ENCODE results near the gene FRG2. TPM values are rescaled to one million over a fixed set of nuclear protein-coding genes. Genes with fewer than 3 reads are reported as not detected.
"Not testable (repeated sequence)": the region's sequence is repeated elsewhere in the genome, so short reads cannot be mapped to it uniquely, and the experiment has no call there.

The FRG2 gene
- polyA plus RNA-seq, 1 experiment: not detected

DNA sequence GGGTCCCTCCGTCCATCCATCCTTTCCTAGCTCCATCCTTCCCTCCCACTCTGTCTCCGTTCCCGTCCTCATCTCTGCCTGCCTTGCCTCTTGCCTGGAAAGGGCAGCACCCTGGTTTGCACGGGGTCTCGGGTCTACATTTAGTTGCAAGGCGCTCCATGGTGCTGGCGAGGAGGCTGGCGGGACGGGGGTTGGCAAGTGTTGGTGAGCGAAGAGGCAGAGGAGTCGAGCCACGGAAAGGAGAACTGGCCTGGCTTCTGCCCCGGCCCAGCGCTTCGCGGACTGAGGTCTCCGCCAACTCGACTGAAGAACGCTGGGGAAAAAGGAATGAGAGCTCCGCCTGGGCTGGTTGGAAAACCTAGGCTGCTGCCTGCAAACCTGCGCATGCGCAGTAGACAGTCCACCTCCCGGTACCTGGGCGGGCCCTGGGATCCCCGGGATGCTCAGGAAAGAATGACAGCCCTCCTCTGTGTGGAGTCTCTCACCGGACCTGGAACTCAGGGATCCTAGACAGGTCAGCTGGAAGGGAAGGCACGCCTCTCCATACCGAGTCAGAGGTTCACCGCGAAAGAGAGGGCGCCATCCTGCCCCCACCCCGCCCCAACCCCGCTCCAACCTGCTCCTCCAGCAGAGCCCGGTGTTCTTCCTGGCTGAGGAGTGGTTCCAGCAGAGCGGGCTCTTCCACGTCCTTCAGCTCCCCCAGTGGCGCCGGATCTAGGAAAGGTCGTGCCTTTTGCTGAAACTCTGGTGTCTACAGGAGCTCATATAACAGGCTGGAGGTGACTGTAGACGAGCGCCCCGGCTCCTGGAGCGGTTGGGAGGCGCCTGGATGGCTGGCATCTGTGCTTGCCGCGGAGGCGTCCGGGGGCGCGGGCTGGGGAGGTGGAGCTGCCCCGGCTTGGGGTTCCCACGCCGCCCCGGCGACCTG lies 6.0 kb downstream of the FRG2 start:
- no peak for DNase-seq (ENCODE audit: low read depth)
- TF ChIP-seq, protein P1, sequence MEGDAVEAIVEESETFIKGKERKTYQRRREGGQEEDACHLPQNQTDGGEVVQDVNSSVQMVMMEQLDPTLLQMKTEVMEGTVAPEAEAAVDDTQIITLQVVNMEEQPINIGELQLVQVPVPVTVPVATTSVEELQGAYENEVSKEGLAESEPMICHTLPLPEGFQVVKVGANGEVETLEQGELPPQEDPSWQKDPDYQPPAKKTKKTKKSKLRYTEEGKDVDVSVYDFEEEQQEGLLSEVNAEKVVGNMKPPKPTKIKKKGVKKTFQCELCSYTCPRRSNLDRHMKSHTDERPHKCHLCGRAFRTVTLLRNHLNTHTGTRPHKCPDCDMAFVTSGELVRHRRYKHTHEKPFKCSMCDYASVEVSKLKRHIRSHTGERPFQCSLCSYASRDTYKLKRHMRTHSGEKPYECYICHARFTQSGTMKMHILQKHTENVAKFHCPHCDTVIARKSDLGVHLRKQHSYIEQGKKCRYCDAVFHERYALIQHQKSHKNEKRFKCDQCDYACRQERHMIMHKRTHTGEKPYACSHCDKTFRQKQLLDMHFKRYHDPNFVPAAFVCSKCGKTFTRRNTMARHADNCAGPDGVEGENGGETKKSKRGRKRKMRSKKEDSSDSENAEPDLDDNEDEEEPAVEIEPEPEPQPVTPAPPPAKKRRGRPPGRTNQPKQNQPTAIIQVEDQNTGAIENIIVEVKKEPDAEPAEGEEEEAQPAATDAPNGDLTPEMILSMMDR (IDR thresholded peaks at IDR 0.05; ENCODE audit: insufficient read depth, low read depth, low read length): no peak
- Histone ChIP-seq H3K27me3 (ENCODE audit: control insufficient read depth, insufficient read depth, low read length) (peaks cover 41% of the 10 kb centered on the region), H3K36me3 (ENCODE audit: control insufficient read depth, insufficient read depth, low read length) (no peaks in the 10 kb centered on the region), H3K4me3 (ENCODE audit: low read depth, low read length) (no peak overlapping the region; the same call in 1 of the 2 replicates)
- ChIA-PET POLR2A (no interaction called here), CTCF (no interaction called here)

DNA sequence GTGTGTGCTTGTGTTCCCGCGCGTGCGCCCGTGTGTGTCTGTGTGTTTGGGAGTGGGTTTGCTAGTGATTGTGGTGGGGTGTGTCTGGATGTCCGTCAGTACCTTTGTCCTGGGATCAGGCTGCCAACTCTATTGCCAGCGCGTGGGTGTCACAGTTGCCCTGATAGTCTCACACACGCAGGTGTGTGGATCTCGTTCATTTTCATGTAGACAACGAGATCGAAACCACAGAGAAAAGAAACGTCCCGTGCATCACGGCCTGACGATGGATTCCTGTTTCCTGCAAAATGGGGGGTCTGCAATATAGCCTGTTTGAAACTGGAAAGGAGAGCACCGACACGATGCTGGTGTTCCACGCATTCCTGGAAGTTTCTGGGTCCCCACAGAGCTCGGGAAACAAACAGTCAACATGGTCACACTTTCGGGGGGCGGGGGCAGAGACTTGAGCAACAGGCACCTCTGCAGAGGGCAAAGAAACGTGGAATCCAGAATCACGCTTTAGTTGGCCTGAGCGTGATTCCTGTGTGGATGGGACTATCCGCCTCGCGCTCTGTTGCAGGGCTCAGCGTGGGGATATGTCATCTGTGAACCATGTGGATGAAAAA lies 7.1 kb downstream of the FRG2 start:
- H3K27me3 ChIP-seq (ENCODE audit: control insufficient read depth, insufficient read depth, low read length): peaks cover 45% of the 10 kb centered on the region
- DNase-seq (ENCODE audit: low read depth); H3K36me3 ChIP-seq (ENCODE audit: control insufficient read depth, insufficient read depth, low read length); H3K4me3 ChIP-seq (ENCODE audit: low read depth, low read length); POLR2A ChIA-PET; CTCF ChIA-PET: not testable (repeated sequence)

DNA sequence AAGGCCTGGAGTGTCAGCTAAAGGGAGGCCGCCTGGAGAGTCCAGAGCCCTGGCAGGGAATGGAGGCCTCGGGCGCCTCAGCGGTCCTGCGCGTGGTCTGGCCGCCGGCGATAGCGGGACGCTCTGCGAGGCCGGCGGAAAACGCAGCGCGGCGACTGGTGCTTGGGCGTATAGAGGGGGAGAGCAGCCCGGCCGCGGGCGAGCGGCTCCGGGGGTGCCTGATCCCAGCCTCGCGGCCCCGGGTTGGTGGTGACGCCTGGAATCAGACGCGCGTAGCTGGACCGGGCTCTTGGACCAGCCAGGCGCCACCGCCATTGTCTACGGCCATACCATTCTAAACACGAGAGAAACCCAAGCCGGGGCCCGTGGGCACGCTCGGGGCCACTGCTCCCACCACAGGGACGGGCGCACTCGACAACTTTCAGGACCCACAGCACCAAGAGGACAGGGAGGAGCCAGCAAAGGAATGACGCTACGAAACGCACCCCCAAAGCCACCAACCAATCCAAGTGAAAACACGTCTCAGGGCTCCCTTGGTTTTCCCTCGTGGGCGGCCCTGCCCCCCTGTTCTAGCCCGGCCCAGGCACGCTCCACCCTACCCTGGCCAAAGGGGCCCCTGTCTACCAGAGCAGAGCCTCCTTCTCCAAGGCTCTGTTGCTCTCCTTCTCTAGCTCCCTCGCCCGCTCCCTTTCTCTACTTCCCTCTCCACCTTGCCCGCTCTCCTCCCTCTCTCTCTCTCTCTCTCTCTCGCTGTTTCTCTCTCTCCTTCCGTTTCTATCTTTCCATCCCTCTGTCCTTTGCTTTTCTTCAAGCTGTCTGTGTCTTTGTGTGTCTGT lies 7.8 kb downstream of the FRG2 start:
- H3K4me3 ChIP-seq (ENCODE audit: low read depth, low read length): no peak overlapping the region
- H3K27me3 ChIP-seq (ENCODE audit: control insufficient read depth, insufficient read depth, low read length): peaks cover 45% of the 10 kb centered on the region
- TF ChIP-seq, protein P1 (IDR thresholded peaks at IDR 0.05; ENCODE audit: insufficient read depth, low read depth, low read length): no peak
- DNase-seq (ENCODE audit: low read depth): no peak
- H3K36me3 ChIP-seq (ENCODE audit: control insufficient read depth, insufficient read depth, low read length): no peaks in the 10 kb centered on the region
- ChIA-PET POLR2A (no interaction called here), CTCF (no interaction called here)

DNA sequence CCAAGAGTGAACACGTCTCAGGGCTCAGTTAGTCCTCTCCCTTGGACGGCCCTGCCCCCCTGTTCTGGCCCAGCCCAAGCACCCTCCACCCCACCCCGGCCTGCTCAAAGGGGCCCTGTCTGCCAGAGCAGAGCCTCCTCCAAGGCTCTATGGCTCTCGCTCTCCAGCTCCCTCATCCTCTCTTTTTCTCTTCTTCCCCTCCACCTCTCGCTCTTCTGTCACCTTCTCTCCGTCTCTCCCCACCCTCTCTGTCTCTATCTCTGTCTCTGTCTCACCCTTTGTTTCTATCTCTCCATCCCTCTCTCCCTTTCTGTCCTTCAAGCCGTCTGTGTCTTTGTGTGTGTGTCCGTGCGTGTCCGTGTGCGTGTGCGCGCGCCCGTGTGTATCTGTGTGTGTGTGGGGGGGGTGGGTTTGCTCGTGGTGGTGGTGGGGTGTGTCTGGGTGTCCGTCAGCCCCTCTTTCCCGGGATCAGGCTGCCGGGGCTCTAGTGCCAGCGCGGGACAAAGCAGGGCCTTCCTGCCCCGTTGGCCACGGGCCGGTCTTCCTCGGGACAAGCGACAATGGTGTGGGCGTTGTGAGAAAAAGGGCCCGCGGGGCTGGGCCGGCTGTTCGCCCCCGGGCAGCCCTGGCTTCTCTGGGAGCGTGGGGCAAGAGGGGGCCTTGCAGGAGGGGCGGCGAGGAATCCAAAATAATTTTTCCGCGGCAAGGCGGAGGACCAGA lies 8.7 kb downstream of the FRG2 start:
- Histone ChIP-seq H3K36me3 (ENCODE audit: control insufficient read depth, insufficient read depth, low read length) (no peaks in the 10 kb centered on the region), H3K4me3 (ENCODE audit: low read depth, low read length) (no peak overlapping the region), H3K27me3 (ENCODE audit: control insufficient read depth, insufficient read depth, low read length) (peaks cover 45% of the 10 kb centered on the region)
- no peak for DNase-seq (ENCODE audit: low read depth)
- ChIA-PET POLR2A (no interaction called here), CTCF (no interaction called here)
- TF ChIP-seq, protein P1 (IDR thresholded peaks at IDR 0.05; ENCODE audit: insufficient read depth, low read depth, low read length): no peak

DNA sequence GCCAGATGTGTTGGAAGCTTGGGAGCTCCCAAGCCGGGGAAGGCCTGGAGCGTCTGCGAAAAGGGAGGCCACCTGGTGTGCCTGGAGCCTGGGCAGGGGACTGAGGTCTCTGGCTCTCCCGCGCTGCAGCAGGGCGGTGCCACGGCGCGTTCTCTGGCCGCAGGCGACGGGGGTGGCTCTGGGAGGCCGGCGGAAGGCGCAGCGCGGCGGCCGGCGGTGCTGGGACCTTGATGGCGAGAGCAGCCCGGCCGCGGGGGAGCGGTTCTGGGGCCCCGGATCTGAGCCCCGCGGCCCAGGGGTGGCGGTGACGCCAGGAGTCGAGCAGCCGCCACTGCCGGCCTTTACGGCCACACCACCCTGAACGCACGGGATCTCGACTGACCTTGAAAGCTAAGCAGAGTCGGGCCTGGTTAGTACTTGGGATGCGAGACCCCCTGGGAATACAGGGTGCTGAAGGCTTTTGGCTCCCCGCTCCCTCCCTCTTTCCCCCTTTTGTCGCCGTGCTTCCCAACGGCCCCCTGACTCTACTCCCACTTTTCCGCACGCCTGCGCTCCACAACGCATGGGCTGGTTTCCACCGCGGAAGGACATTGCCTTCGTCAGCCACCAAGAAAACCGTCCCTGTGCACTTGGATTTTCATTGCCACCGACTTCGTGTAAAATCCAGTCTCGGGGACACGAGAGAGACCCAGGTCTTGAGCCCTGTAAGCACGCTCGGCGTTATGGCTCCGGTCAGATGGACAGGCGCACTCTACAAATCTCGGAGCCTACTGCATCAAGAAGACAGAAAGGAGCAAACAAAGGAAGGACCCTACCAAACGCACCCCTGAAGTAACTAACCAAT lies 9.5 kb downstream of the FRG2 start:
- TF ChIP-seq, protein P1 (IDR thresholded peaks at IDR 0.05; ENCODE audit: insufficient read depth, low read depth, low read length): no peak
- peaks cover 44% of the 10 kb centered on the region for H3K27me3 ChIP-seq (ENCODE audit: control insufficient read depth, insufficient read depth, low read length)
- no peaks in the 10 kb centered on the region for H3K36me3 ChIP-seq (ENCODE audit: control insufficient read depth, insufficient read depth, low read length)
- DNase-seq (ENCODE audit: low read depth): no peak
- no peak overlapping the region for H3K4me3 ChIP-seq (ENCODE audit: low read depth, low read length)
- CTCF ChIA-PET: no interaction called here
- POLR2A ChIA-PET: no interaction called here
